HG02981 (cell line): ENCODE data around the gene IL20RA.
"Not testable (repeated sequence)": the region's sequence is repeated elsewhere in the genome, so short reads cannot be mapped to it uniquely, and the experiment has no call there.

Experiments
- ATAC-seq: cut with Tn5 transposase; IDR thresholded peaks from one replicate; pipeline ENCODE4 v1.9.1; 2021; ENCODE audit warnings: mild to moderate bottlenecking, moderate library complexity; ENCODE audit not compliant: unreplicated experiment

IL20RA gene

GRCh38 chr6:136977075-136977474 is 67.7 kb downstream of the IL20RA start:
- ATAC-seq, result no peak

- ATAC-seq, result no peak
Measured at GRCh38 chr6:136975089-136975715, 69.6 kb downstream of the IL20RA start.

GRCh38 chr6:136973781-136974180 is 71.0 kb downstream of the IL20RA start:
- ATAC-seq, result not testable (repeated sequence)

- no peak for ATAC-seq
Measured at GRCh38 chr6:136971609-136972008, 73.2 kb downstream of the IL20RA start.

GRCh38 chr6:136969930-136970329 is 74.8 kb downstream of the IL20RA start:
- no peak for ATAC-seq

- ATAC-seq, result no peak
Measured at GRCh38 chr6:136969433-136969832, 75.3 kb downstream of the IL20RA start.

GRCh38 chr6:136968837-136969236 is 75.9 kb downstream of the IL20RA start:
- ATAC-seq, result no peak

- ATAC-seq, result peak; percentile 90
Measured at GRCh38 chr6:136967876-136968752, 76.7 kb downstream of the IL20RA start.

GRCh38 chr6:136964398-136964797 is 80.4 kb downstream of the IL20RA start:
- no peak for ATAC-seq

GRCh38 chr6:136963259-136963658 is 81.5 kb downstream of the IL20RA start:
- ATAC-seq, result no peak

- ATAC-seq, result no peak
Measured at GRCh38 chr6:136962661-136963060, 82.1 kb downstream of the IL20RA start.

GRCh38 chr6:136961848-136962247 is 82.9 kb downstream of the IL20RA start:
- ATAC-seq, result no peak

GRCh38 chr6:136960781-136961180 is 84.0 kb downstream of the IL20RA start:
- no peak for ATAC-seq

- not testable (repeated sequence) for ATAC-seq
Measured at GRCh38 chr6:136959935-136960334, 84.8 kb downstream of the IL20RA start.

GRCh38 chr6:136959471-136959891 is 85.3 kb downstream of the IL20RA start:
- ATAC-seq, result no peak

GRCh38 chr6:136958168-136958567 is 86.6 kb downstream of the IL20RA start:
- no peak for ATAC-seq

- no peak for ATAC-seq
Measured at GRCh38 chr6:136956590-136957544, 87.9 kb downstream of the IL20RA start.

- ATAC-seq, result no peak
Measured at GRCh38 chr6:136955123-136955522, 89.6 kb downstream of the IL20RA start.

GRCh38 chr6:136952714-136953260 is 92.0 kb downstream of the IL20RA start:
- ATAC-seq, result no peak

GRCh38 chr6:136950436-136951126 is 94.2 kb downstream of the IL20RA start:
- ATAC-seq, result no peak
